Mesenchymal stem cell (in vitro differentiated cells and primary cell): ENCODE measurements around the gene DOLPP1.

ENCODE experiments used
- DNase-seq: peaks from one replicate; pipeline ENCODE4 v3.0.0-alpha.2; 2013
- H2AFZ ChIP-seq: one replicate; pipeline ENCODE4 v1.6.1; 2013; ENCODE audit warnings: low read depth, mild to moderate bottlenecking, control low read depth, inconsistent platforms, low read length, moderate library complexity
- H2AK5ac ChIP-seq: 2 replicates; pipeline ENCODE4 v1.6.1; 2013; ENCODE audit warnings: low read length, moderate library complexity, mild to moderate bottlenecking, inconsistent platforms; ENCODE audit not compliant: severe bottlenecking
- H2BK120ac ChIP-seq: one replicate; pipeline ENCODE4 v1.6.1; 2013; ENCODE audit warnings: low read depth, mild to moderate bottlenecking, inconsistent platforms, low read length, moderate library complexity
- H2BK12ac ChIP-seq, 2 experiments: one replicate each; pipeline ENCODE4 v1.6.1; 2013; ENCODE audit warnings: inconsistent platforms in 2 of 2, low read length in 2 of 2, mild to moderate bottlenecking in 2 of 2, moderate library complexity in 2 of 2, control low read depth in 1 of 2
- H2BK15ac ChIP-seq: one replicate; pipeline ENCODE4 v1.6.1; 2013; ENCODE audit warnings: mild to moderate bottlenecking, low read depth, inconsistent platforms; ENCODE audit not compliant: poor library complexity, severe bottlenecking
- H2BK5ac ChIP-seq: 2 replicates; pipeline ENCODE4 v1.6.1; 2013; ENCODE audit warnings: low read depth, mild to moderate bottlenecking, low read length, control low read depth, inconsistent platforms; ENCODE audit not compliant: poor library complexity, severe bottlenecking
- H3K14ac ChIP-seq, 2 experiments: one replicate each; pipeline ENCODE4 v1.6.1; 2013; ENCODE audit warnings: inconsistent platforms in 2 of 2, low read length in 2 of 2, control low read depth in 1 of 2, mild to moderate bottlenecking in 1 of 2, moderate library complexity in 1 of 2
- H3K18ac ChIP-seq, 2 experiments: one replicate each; pipeline ENCODE4 v1.6.1; 2013; ENCODE audit warnings: inconsistent platforms in 2 of 2, low read length in 2 of 2, control low read depth in 1 of 2, low read depth in 1 of 2, mild to moderate bottlenecking in 1 of 2
- H3K23ac ChIP-seq, 2 experiments: one replicate each; pipeline ENCODE4 v1.6.1; 2013; ENCODE audit warnings: inconsistent platforms in 2 of 2, low read length in 2 of 2, mild to moderate bottlenecking in 2 of 2, moderate library complexity in 2 of 2, control low read depth in 1 of 2
- H3K27ac ChIP-seq: 2 replicates; pipeline ENCODE4 v1.5.1; 2013; ENCODE audit warnings: mild to moderate bottlenecking, moderate library complexity, low read length, control low read depth, inconsistent platforms; ENCODE audit not compliant: poor library complexity, severe bottlenecking
- H3K27me3 ChIP-seq, 2 experiments: 2 replicates each; pipeline versions ENCODE4 v1.6.1 to v1.7.0; 2013; ENCODE audit warnings: low read length in 2 of 2, mild to moderate bottlenecking in 2 of 2, moderate library complexity in 2 of 2, control low read depth in 1 of 2, inconsistent platforms in 1 of 2; ENCODE audit not compliant: control insufficient read depth in 1 of 2, insufficient read depth in 1 of 2
- H3K36me3 ChIP-seq, 2 experiments: 2 replicates each; pipeline versions ENCODE4 v1.6.1 to v1.7.0; 2013; ENCODE audit warnings: low read length in 2 of 2, control low read depth in 1 of 2, inconsistent platforms in 1 of 2, low read depth in 1 of 2, mild to moderate bottlenecking in 1 of 2; ENCODE audit not compliant: insufficient read depth in 2 of 2, control insufficient read depth in 1 of 2
- H3K4ac ChIP-seq, 2 experiments: one replicate each; pipeline ENCODE4 v1.6.1; 2013; ENCODE audit warnings: inconsistent platforms in 2 of 2, low read length in 2 of 2, mild to moderate bottlenecking in 2 of 2, moderate library complexity in 2 of 2, control low read depth in 1 of 2, low read depth in 1 of 2
- H3K4me1 ChIP-seq: 2 replicates; pipeline ENCODE4 v1.6.1; 2013; ENCODE audit warnings: low read depth, low read length, control low read depth; ENCODE audit not compliant: control insufficient read depth, insufficient read depth
- H3K4me2 ChIP-seq: 2 replicates; pipeline ENCODE4 v1.6.1; 2013; ENCODE audit warnings: low read length, mild to moderate bottlenecking, inconsistent platforms; ENCODE audit not compliant: poor library complexity, severe bottlenecking
- H3K4me3 ChIP-seq, 2 experiments: 2 replicates each; pipeline versions ENCODE4 v1.5.1 to v1.7.0; 2013; ENCODE audit warnings: low read length in 2 of 2, mild to moderate bottlenecking in 2 of 2, control low read depth in 1 of 2, low read depth in 1 of 2; ENCODE audit not compliant: insufficient read depth in 1 of 2
- H3K79me1 ChIP-seq: replicated peaks from 2 replicates; pipeline ENCODE4 v1.6.1; 2013; ENCODE audit warnings: mild to moderate bottlenecking, control low read depth, low read length, inconsistent platforms; ENCODE audit not compliant: poor library complexity, severe bottlenecking
- H3K9ac ChIP-seq: 2 replicates; pipeline ENCODE4 v1.7.0; 2013; ENCODE audit warnings: mild to moderate bottlenecking, low read length, moderate library complexity
- H3K9me3 ChIP-seq: 2 replicates; pipeline ENCODE4 v1.7.0; 2013; ENCODE audit warnings: mild to moderate bottlenecking, low read length; ENCODE audit not compliant: control insufficient read depth
- H4K8ac ChIP-seq: one replicate; pipeline ENCODE4 v1.6.1; 2013; ENCODE audit warnings: inconsistent platforms, mild to moderate bottlenecking, low read length, moderate library complexity
- H4K91ac ChIP-seq: one replicate; pipeline ENCODE4 v1.6.1; 2013; ENCODE audit warnings: mild to moderate bottlenecking, low read length, inconsistent platforms
- WGBS: methylation state at CpG from one replicate; pipeline ENCODE4 v1.1.7; 2013; ENCODE audit warnings: mixed read lengths; 5-methylcytosine and 5-hydroxymethylcytosine counted together

The DOLPP1 gene

GRCh38 chr9:129059796-129060785, 20.8 kb upstream of the DOLPP1 start:
- Histone ChIP-seq H3K4me2 (no peak overlapping the region), H3K23ac (no peak overlapping the region), H3K4me3 (no peak overlapping the region), H2BK12ac (no peak overlapping the region), H3K4ac (no peak overlapping the region), H2AFZ (no peak overlapping the region), H2BK120ac (no peak overlapping the region), H2BK5ac (no peak overlapping the region), H3K36me3 (peaks cover 60 to 63% of the 10 kb centered on the region in 2 experiments), H3K4me1 (peaks cover 9% of the 10 kb centered on the region), H4K8ac (no peak overlapping the region), H3K79me1 (peaks cover 1% of the 10 kb centered on the region), H3K18ac (no peak overlapping the region), H3K14ac (no peak overlapping the region), H3K9ac (no peak overlapping the region), H2BK15ac (no peak overlapping the region), H3K27ac (no peak overlapping the region), H2AK5ac (no peak overlapping the region), H4K91ac (no peak overlapping the region), H3K9me3 (no peaks in the 10 kb centered on the region), H3K27me3 (no peaks in the 10 kb centered on the region)
- DNase-seq, result no peak
- 98% methylated on average over 37 of the region's 37 CpGs for WGBS

- H3K4me2 ChIP-seq, result no peak overlapping the region
- H3K36me3 ChIP-seq, result peaks cover 69 to 70% of the 10 kb centered on the region in 2 experiments
- no peak overlapping the region for H4K8ac ChIP-seq
- no peak overlapping the region for H2BK120ac ChIP-seq
- H2BK12ac ChIP-seq, result no peak overlapping the region
- H3K27me3 ChIP-seq, result no peaks in the 10 kb centered on the region
- no peak overlapping the region for H2AFZ ChIP-seq
- no peak for DNase-seq
- no peak overlapping the region for H2BK5ac ChIP-seq
- H3K18ac ChIP-seq, result no peak overlapping the region
- no peak overlapping the region for H3K4me3 ChIP-seq
- H3K4ac ChIP-seq, result no peak overlapping the region
- no peak overlapping the region for H3K9ac ChIP-seq
- H3K27ac ChIP-seq, result no peak overlapping the region
- no peak overlapping the region for H3K23ac ChIP-seq
- H3K79me1 ChIP-seq, result peaks cover 1% of the 10 kb centered on the region
- no peak overlapping the region for H4K91ac ChIP-seq
- no peak overlapping the region for H2AK5ac ChIP-seq
- H2BK15ac ChIP-seq, result no peak overlapping the region
- 96% methylated on average over 11 of the region's 12 CpGs for WGBS
- H3K4me1 ChIP-seq, result peaks cover 9% of the 10 kb centered on the region
- H3K9me3 ChIP-seq, result no peaks in the 10 kb centered on the region
- no peak overlapping the region for H3K14ac ChIP-seq
Observed at GRCh38 chr9:129060991-129061390, 19.9 kb upstream of the DOLPP1 start.

- H3K9ac ChIP-seq, result no peak overlapping the region
- no peak overlapping the region for H3K4me2 ChIP-seq
- no peaks in the 10 kb centered on the region for H3K9me3 ChIP-seq
- H4K8ac ChIP-seq, result no peak overlapping the region
- H3K14ac ChIP-seq, result no peak overlapping the region
- no peak overlapping the region for H3K4me3 ChIP-seq
- peaks cover 1% of the 10 kb centered on the region for H3K79me1 ChIP-seq
- no peak overlapping the region for H2BK5ac ChIP-seq
- H2BK15ac ChIP-seq, result no peak overlapping the region
- no peak overlapping the region for H2BK12ac ChIP-seq
- H2BK120ac ChIP-seq, result no peak overlapping the region
- peaks cover 9% of the 10 kb centered on the region for H3K4me1 ChIP-seq
- no peaks in the 10 kb centered on the region for H3K27me3 ChIP-seq
- WGBS, result 98% methylated on average over 9 of the region's 9 CpGs
- no peak for DNase-seq
- no peak overlapping the region for H3K4ac ChIP-seq
- no peak overlapping the region for H3K18ac ChIP-seq
- H2AK5ac ChIP-seq, result no peak overlapping the region
- H3K27ac ChIP-seq, result no peak overlapping the region
- no peak overlapping the region for H2AFZ ChIP-seq
- no peak overlapping the region for H4K91ac ChIP-seq
- no peak overlapping the region for H3K23ac ChIP-seq
- peaks cover 70 to 77% of the 10 kb centered on the region in 2 experiments for H3K36me3 ChIP-seq
Observed at GRCh38 chr9:129063061-129063460, 17.9 kb upstream of the DOLPP1 start.

GRCh38 chr9:129064499-129064908, 16.4 kb upstream of the DOLPP1 start:
- Histone ChIP-seq H3K18ac (no peak overlapping the region), H4K8ac (no peak overlapping the region), H2BK15ac (no peak overlapping the region), H2AK5ac (no peak overlapping the region), H3K9ac (no peak overlapping the region), H3K14ac (no peak overlapping the region), H2BK120ac (no peak overlapping the region), H3K4me2 (no peak overlapping the region), H3K23ac (no peak overlapping the region), H3K27ac (no peak overlapping the region), H3K4ac (no peak overlapping the region), H2BK5ac (no peak overlapping the region), H3K4me3 (no peak overlapping the region), H3K79me1 (peaks cover 1% of the 10 kb centered on the region), H2AFZ (no peak overlapping the region), H2BK12ac (no peak overlapping the region), H3K9me3 (no peaks in the 10 kb centered on the region), H3K4me1 (peaks cover 2% of the 10 kb centered on the region), H4K91ac (no peak overlapping the region), H3K27me3 (no peaks in the 10 kb centered on the region), H3K36me3 (peaks cover 73 to 81% of the 10 kb centered on the region in 2 experiments)
- 98% methylated on average over 8 of the region's 8 CpGs for WGBS
- no peak for DNase-seq
